Thoracic aorta (tissue), 2 donors: ENCODE results near the gene ROR1. TPM values are rescaled to one million over a fixed set of nuclear protein-coding genes. Genes with fewer than 3 reads are reported as not detected.
A peak's percentile ranks its signal among the peaks of the same experiment; 100 is the strongest.

ENCODE experiments used
- ATAC-seq: fragments of 150-250 bp; one replicate; pipeline ENCODE4 v1.8.0; 2017; ENCODE audit warnings: low read depth; ENCODE audit not compliant: insufficient number of reproducible peaks, low FRiP score
- DNase-seq: peaks from one replicate; pipeline ENCODE4 v3.0.0-alpha.2; 2020; ENCODE audit warnings: low spot score
- H3K27ac ChIP-seq, 2 donors: fragments of 200-600 bp; sonication (generic); 1 replicate in 1 of 2; 2 replicates in 1 of 2; pipeline ENCODE4 v1.5.1; 2016; ENCODE audit warnings: mild to moderate bottlenecking in 2 of 2, moderate library complexity in 2 of 2
- H3K27me3 ChIP-seq: fragments of 200-600 bp; sonication (generic); replicated peaks from 2 replicates; pipeline ENCODE4 v1.6.0; 2016; ENCODE audit warnings: mild to moderate bottlenecking; ENCODE audit not compliant: insufficient read depth
- H3K36me3 ChIP-seq: fragments of 200-600 bp; sonication (generic); one replicate; pipeline ENCODE4 v1.5.1; 2016
- H3K4me1 ChIP-seq, 2 donors: fragments of 200-600 bp; sonication (generic); 1 replicate in 1 of 2; 2 replicates in 1 of 2; pipeline versions ENCODE4 v1.5.1 to v1.6.0; 2016; ENCODE audit warnings: low read depth in 2 of 2, mild to moderate bottlenecking in 1 of 2; ENCODE audit not compliant: control insufficient read depth in 1 of 2
- H3K4me3 ChIP-seq: fragments of 200-600 bp; sonication (generic); 2 replicates; pipeline ENCODE4 v1.5.1; 2016; ENCODE audit warnings: mild to moderate bottlenecking
- H3K9me3 ChIP-seq: fragments of 200-600 bp; sonication (generic); 2 replicates; pipeline ENCODE4 v1.5.1; 2016
- total RNA-seq, 2 donors: library from RNA; depleted of rRNA; stranded (reverse); fragments of >200 nt; gene quantifications; one replicate each; pipeline versions ENCODE4 v1.1.0 to v1.2.3, GENCODE V29; 2016
- TF ChIP-seq, protein P1 (sequence below): fragments of 200-600 bp; sonication (generic); IDR thresholded peaks from one replicate; pipeline ENCODE4 v1.5.1; 2019; ENCODE audit warnings: antibody characterized with exemption

ROR1 gene
- total RNA-seq, 2 donors from 2014 or later, result 41.2 to 51.8 TPM

- no peak overlapping the region for H3K27ac ChIP-seq
- H3K9me3 ChIP-seq, result no peaks in the 10 kb centered on the region
- H3K27me3 ChIP-seq, result no peaks in the 10 kb centered on the region
- no peak for DNase-seq
- ATAC-seq, result no peak
- H3K4me3 ChIP-seq, result no peak overlapping the region
- H3K36me3 ChIP-seq, result no peaks in the 10 kb centered on the region
- TF ChIP-seq, protein P1, sequence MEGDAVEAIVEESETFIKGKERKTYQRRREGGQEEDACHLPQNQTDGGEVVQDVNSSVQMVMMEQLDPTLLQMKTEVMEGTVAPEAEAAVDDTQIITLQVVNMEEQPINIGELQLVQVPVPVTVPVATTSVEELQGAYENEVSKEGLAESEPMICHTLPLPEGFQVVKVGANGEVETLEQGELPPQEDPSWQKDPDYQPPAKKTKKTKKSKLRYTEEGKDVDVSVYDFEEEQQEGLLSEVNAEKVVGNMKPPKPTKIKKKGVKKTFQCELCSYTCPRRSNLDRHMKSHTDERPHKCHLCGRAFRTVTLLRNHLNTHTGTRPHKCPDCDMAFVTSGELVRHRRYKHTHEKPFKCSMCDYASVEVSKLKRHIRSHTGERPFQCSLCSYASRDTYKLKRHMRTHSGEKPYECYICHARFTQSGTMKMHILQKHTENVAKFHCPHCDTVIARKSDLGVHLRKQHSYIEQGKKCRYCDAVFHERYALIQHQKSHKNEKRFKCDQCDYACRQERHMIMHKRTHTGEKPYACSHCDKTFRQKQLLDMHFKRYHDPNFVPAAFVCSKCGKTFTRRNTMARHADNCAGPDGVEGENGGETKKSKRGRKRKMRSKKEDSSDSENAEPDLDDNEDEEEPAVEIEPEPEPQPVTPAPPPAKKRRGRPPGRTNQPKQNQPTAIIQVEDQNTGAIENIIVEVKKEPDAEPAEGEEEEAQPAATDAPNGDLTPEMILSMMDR, result no peak
- peaks cover 15 to 40% of the 10 kb centered on the region in 2 donors for H3K4me1 ChIP-seq
These were observed 207.6 kb downstream of the ROR1 start for GRCh38 chr1:63981408-63981773.

DNA sequence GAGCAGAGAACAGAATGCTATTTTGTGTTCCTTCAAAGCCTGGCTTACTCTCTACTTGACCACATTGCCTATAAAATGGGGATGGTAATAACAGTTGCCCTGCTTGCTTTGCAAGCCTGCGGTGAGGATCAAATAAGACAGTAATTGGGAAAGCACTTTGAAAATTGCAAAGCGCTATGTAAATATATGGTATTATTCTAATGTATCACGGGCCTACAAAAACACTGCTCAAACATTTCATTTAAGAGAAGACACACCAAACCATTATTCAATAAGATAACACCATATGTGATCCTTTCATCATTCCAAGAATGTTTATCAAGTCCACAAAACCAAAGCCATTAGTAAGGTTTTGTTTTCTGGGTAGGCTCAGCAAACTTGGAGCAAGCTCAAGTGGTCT lies 208.4 kb downstream of the ROR1 start:
- no peak for DNase-seq
- Histone ChIP-seq H3K4me1 (peaks cover 18 to 43% of the 10 kb centered on the region in 2 donors), H3K4me3 (no peak overlapping the region), H3K27me3 (no peaks in the 10 kb centered on the region), H3K27ac (no peak overlapping the region), H3K9me3 (no peaks in the 10 kb centered on the region), H3K36me3 (no peaks in the 10 kb centered on the region)
- no peak for ATAC-seq
- TF ChIP-seq, protein P1, result no peak

- DNase-seq (no peak), ATAC-seq (no peak)
- Histone ChIP-seq H3K27me3 (no peaks in the 10 kb centered on the region), H3K4me1 (peaks cover 24 to 57% of the 10 kb centered on the region in 2 donors), H3K4me3 (no peak overlapping the region), H3K27ac (peak overlapping the region; percentile 60 to 69), H3K9me3 (no peaks in the 10 kb centered on the region), H3K36me3 (no peaks in the 10 kb centered on the region)
- TF ChIP-seq, protein P1, result no peak
These were observed 209.8 kb downstream of the ROR1 start for GRCh38 chr1:63983391-63984256.

DNA sequence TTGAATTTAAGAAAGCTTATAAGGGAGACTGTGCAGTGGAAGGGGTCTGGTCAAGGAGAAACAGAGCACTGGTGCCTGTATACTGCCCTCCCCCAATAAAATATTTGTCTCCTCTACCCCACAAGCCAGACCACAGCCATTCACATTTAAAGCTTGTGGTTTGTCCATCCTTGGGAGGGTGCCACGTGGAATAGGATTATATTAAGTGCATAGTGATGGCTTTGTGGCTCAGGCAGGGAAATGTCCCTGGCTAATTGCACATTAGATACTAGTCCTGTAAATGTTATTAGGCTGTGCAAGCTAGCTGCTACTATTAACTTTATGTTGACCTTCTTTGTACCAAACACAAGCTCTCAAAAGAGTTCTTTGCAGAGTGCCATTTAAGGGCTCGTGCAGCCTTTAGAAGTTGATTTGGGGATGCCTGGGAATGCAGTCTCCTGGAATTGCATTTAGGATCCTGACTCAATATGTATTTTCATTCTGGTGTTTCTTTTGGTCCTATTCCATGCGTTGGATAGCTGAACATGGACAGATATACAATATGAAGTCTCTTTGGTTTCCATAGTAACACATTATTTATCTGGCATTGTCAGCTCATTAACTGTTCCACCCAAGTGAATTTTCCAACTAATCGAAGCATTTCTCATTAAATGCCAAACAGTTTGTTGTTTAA lies 210.6 kb downstream of the ROR1 start:
- H3K36me3 ChIP-seq, result no peaks in the 10 kb centered on the region
- no peak for DNase-seq
- H3K9me3 ChIP-seq, result no peaks in the 10 kb centered on the region
- H3K4me1 ChIP-seq, result peaks cover 24 to 60% of the 10 kb centered on the region in 2 donors
- TF ChIP-seq, protein P1, result no peak
- ATAC-seq, result peak; percentile 4
- H3K27ac ChIP-seq, result peak overlapping the region; percentile 60 to 69
- H3K27me3 ChIP-seq, result no peaks in the 10 kb centered on the region
- peak overlapping the region; percentile 35 for H3K4me3 ChIP-seq

GRCh38 chr1:63984930-63985290 lies 211.1 kb downstream of the ROR1 start:
- Histone ChIP-seq H3K4me3 (peak overlapping the region; percentile 35), H3K27me3 (no peaks in the 10 kb centered on the region), H3K27ac (peak overlapping the region; percentile 60 to 69), H3K9me3 (no peaks in the 10 kb centered on the region), H3K4me1 (peaks cover 24 to 63% of the 10 kb centered on the region in 2 donors), H3K36me3 (no peaks in the 10 kb centered on the region)
- no peak for DNase-seq
- TF ChIP-seq, protein P1, result no peak
- ATAC-seq, result peak; percentile 29
